Right ventricle myocardium superior (tissue), 1 donor: ENCODE measurements around the gene DNAAF1. TPM values are rescaled to one million over a fixed set of nuclear protein-coding genes. Genes with fewer than 3 reads are reported as not detected.

Source experiments
- ATAC-seq: fragments of 200-7000 bp; cut with Tn5 transposase; one replicate; pipeline ENCODE4 v1.9.1; 2020; ENCODE audit warnings: mild to moderate bottlenecking; ENCODE audit not compliant: poor library complexity
- DNase-seq: peaks from one replicate; pipeline ENCODE4 v3.0.0-alpha.2; 2020
- intact Hi-C: fragments of 100-400 bp; cut with DNase I; formaldehyde crosslinking; loops from one replicate; pipeline ENCODE4 v1.11.2; 2022
- total RNA-seq: library from RNA; stranded (reverse); fragmentation: NEBNext Ultra II Directional; extraction: Animal tissue kit (Norgen Biotek cat#: 25700); gene quantifications from one replicate; pipeline ENCODE4 v1.2.1, GENCODE V29; 2021
- donor health status: DM: no; HTN: yes; CAD: no; lungs with severe emphysema.

DNAAF1 gene
- total RNA-seq, 1 donor from 2014 or later: not detected

DNA sequence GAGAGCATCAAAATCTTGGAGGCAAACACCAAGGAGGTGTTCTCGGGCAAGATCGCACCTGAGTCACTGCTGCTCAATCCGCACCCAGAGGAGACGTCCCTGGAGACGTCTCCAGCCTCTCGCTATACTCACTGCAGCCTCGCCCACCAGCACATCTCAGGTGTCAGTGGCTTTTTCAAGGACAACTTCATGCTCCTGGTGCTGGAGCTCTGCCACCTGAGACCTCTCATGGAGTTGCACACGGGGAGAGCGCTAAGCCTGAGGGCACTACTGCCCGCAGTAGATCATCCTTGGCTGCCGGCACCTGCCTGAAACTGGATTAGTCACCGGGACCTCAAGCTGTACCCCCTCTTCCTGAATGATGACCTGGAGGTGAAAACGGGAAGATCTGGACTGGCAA is 25.7 kb upstream of the DNAAF1 start:
- no peak for ATAC-seq
- DNase-seq: no peak
- intact Hi-C loops: no loop called here

GRCh38 chr16:84120023-84120422 is 25.1 kb upstream of the DNAAF1 start:
- ATAC-seq (no peak), DNase-seq (no peak)
- intact Hi-C loops: no loop called here

DNA sequence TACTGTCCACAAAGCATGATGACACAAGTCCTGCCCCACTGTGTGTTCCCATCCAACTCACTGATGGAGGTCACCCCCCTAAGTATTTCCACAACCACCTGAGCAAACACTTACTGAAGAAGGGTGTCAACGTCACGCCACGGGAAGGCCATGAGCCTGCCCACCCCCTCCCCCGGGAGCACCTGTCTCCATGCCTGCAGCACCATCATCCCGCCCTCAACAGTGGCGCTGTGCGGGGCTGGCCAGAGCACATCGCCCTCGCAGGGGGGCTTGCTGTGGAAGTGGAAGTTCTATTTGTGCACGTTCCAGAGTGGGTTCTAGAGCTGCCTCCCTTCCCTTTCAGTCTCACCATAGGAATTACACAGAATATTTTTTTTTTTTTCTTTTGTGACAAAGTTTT is 24.1 kb upstream of the DNAAF1 start:
- ATAC-seq (no peak), DNase-seq (no peak)
- intact Hi-C loops: no loop called here

DNA sequence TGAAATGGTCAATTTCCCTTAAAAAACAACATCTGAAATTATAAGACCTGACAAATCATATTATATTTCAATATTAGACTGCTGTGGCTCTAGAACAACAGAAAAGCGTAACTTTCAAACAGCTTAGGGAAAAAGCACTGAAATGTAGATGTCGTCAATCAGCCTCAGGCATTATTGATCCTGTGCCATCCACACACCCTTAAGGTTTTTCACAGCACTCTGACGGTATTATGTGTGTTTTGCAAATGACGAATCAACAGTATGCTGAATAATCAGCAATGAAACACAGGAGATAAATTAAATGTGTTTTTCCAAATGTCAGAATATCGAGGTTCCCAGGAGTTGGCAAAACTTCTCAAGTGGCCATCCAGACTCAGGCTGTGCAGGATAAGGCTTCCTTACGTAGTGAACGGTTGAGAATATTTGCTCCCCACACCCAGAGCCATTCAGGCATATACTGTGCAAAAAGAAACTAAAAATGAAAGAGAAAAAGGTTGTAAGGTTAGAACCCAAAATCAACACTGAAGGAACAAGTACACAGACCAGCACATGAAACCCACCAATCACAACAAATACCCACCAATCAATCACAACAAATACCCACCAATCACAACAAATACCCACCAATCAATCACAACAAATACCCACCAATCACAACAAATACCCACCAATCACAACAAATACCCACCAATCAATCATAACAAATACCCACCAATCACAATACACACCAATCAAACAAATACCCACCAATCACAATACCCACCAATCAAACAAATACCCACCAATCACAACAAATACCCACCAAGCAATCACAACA is 20.6 kb upstream of the DNAAF1 start:
- intact Hi-C loops: no loop called here
- DNase-seq (no peak), ATAC-seq (no peak)

- ATAC-seq (peak; percentile 54), DNase-seq (no peak)
- intact Hi-C loops: no loop called here
Measured at GRCh38 chr16:84131117-84131516, 14.0 kb upstream of the DNAAF1 start.

DNA sequence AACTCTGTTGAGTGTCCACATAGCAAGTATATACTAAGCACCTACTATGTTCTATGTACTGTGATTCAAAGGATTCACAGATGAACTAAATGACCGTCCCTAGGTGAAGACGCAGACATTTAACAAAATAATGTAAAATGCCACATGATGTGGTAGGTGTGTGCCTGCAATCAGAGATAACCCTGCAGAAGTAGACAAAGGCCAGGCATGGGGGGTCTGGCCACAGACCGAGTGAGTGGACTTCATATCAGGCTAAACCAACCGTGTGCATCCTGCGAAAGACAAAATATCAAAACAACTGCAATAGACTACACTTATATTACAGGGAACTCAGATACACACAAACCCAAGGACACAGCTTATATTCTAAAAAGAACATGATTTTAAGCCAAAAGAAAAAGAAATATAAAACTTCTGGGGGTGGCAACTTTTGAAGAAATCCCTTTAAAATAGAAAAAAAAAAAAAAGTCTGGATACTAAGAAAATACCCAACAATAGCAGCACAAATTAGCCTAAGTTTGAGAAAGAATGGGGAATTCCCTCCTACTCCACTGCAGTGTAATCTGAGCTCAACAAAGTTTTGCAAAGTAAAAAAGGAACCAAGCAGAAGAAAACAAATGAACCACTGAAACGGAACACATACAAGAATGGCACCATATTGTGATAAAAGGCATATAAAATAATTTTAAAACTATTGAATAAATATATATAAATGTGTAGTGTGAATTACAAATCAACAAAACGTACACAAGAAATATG is 12.4 kb upstream of the DNAAF1 start:
- ATAC-seq: no peak
- intact Hi-C loops: no loop called here
- no peak for DNase-seq

DNA sequence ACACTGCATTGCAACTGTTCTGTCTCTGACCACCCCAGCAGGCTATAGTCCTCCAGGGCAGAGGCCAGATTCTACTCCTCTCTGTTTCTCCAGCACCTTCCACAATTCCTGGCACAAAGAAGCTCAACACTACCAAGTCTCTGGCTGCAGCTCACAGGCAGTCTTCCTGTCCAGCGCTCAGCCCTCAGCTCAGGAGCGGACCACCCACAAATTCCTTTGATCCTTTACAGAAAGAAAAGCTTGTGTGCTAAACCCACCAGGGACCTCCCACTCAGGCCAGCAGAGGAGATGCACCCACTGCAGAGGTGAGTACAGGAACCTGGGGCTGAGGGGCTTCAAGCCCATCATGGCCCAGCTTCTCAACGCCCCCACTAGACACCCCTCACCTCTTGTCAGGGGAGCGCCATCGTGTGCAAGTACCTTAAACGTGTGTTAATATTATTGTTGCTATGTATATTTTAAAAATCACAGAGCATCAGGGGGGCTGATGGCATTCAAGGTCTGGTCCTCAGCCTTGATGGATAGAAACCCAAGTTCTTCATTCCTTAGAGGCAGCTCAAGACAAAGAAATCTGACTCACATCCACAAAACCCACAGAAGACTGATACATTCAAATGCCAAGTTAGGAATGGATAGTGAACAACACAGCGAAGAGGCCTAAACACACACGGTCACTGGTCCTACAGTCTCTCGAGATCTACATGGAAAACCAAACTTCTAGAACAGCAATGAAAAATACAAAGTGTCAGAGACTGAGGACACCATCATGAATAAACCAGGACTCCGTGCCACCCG is 8.6 kb upstream of the DNAAF1 start:
- no peak for DNase-seq
- ATAC-seq: no peak
- intact Hi-C loops: loop anchor here (5.0 kb wide), 1 partner anchor 51 kb away; the partner anchor contains the start of gene TAF1C

DNA sequence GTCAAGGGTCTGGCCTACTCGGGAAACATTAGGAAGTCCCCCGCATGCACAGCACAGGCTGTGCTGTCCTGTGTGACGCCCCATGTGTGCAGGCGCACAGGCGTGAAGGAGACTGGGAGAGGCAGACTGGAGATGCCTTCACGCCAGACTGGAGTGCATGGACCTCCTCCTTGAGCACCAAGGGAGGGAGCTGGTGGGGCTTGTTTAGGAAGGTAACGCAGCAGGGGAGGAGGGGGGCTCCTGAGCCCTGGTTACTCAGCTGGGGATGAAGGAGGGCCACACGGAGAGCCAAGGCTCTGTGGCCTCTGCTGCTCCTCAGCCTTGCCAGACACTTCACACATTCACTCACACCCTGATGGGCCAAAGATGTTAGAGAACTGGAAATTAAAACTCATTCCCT is 7.8 kb upstream of the DNAAF1 start:
- intact Hi-C loops: loop anchor here (5.0 kb wide), 1 partner anchor 50 kb away; the partner anchor contains the start of gene TAF1C
- no peak for ATAC-seq
- DNase-seq: no peak

DNA sequence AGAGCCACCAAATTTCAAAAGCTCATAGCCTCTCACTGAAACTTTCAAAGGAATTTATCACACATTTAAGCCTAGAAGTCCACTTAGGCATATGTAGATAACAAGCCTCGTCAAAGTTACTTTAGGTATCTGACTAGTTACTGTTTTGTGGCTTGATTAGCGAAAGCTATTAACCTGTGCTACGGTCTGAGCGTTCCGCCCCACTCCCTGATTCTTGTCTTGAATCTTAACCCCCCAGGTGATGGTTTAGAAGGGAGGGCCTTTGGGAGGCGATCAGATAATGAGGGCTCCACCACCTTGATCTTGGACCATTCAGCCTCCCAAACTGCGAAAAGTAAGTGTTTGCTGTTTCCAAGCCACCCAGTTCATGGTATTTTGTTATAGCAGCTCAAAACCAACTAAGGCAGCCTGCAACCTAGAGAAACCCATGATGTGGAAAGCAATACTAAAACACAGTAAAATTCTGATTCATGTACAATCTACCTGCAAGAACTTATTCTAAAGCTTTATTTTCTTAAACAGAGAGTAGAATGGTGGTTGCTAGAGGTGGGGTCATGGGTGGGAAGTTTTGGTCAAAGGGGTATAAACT is 7.2 kb upstream of the DNAAF1 start:
- ATAC-seq (no peak), DNase-seq (no peak)
- intact Hi-C loops: loop anchor here (5.0 kb wide), 1 partner anchor 49 kb away; the partner anchor contains the start of gene TAF1C

GRCh38 chr16:84138500-84138823 is 6.6 kb upstream of the DNAAF1 start:
- DNase-seq (no peak), ATAC-seq (no peak)
- intact Hi-C loops: loop anchor here (5.0 kb wide), 1 partner anchor 49 kb away; the partner anchor contains the start of gene TAF1C

GRCh38 chr16:84138824-84139627 is 6.1 kb upstream of the DNAAF1 start:
- intact Hi-C loops: loop anchor here (5.0 kb wide), 1 partner anchor 48 kb away; the partner anchor contains the start of gene TAF1C
- ATAC-seq (peak; percentile 86), DNase-seq (no peak)

- DNase-seq (no peak), ATAC-seq (no peak)
- intact Hi-C loops: loop anchor here (5.0 to 10.0 kb wide), 2 partner anchors 48 to 55 kb away; partner anchors contain the start of gene TAF1C
Measured at GRCh38 chr16:84139628-84140258, 5.4 kb upstream of the DNAAF1 start.

GRCh38 chr16:84141143-84141670 is 3.9 kb upstream of the DNAAF1 start:
- DNase-seq (no peak), ATAC-seq (no peak)
- intact Hi-C loops: loop anchor here (10.0 kb wide), 1 partner anchor 56 kb away; no protein-coding TSS in a partner anchor

GRCh38 chr16:84143081-84143480 is 2.0 kb upstream of the DNAAF1 start:
- intact Hi-C loops: loop anchor here (10.0 kb wide), 1 partner anchor 58 kb away; no protein-coding TSS in a partner anchor
- DNase-seq (no peak), ATAC-seq (no peak)

DNA sequence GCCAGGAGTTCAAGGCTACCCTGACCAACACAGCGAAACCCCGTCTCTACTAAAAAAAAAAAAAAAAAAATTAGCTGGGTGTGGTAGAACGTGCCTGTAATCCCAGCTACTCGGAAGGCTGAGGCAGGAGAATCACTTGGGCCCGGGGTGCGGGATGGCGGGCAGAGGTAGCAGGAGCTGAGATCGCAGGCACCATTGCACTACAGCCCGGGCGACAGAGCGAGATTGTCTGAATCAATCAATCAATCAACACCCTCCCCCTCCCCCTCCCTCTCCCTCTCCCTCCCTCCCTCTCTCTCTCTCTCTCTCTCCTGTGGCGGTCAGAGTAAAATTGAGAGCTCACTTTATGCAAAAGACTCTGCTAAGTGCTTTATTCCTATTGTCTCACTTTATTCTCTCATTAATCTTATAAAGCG is 1.3 kb upstream of the DNAAF1 start:
- ATAC-seq (no peak), DNase-seq (no peak)
- intact Hi-C loops: loop anchor here (10.0 kb wide), 1 partner anchor 59 kb away; no protein-coding TSS in a partner anchor

DNA sequence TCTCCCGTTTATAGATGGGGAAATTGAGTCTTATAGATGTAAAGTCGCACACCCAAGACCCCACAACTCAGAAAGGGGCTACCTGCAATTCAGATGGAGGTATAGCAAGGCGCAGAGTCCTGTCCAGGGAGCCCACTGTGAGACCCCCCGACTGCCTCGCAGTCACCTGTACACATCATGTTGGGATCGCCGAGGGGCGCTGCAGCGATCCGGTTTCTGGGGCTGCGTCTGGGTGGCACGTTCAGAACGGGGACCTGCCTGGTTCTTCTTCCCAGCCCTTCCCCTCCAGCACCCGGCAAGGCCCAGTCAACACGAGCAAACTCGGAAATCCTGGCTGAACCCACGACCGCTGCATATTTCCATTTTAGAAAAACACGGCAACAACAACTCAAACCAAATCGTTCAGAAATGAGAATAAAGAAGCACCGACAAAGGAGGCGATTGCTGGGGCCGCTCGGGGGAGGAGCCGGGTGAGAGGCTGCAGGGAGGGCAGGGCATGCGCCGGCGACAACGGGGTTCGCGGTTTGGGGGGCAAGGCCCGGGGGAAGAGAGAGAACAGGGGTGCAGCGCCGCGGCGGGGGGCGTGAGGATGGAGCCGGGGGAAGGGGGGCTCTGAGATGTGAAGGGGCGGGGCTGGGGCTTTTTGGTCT is 774 bp upstream of the DNAAF1 start:
- intact Hi-C loops: loop anchor here (10.0 kb wide), 1 partner anchor 60 kb away; no protein-coding TSS in a partner anchor
- DNase-seq (peak; percentile 59), ATAC-seq (peak; percentile 55)
